ENCODE results near the gene TSPOAP1. TPM values are rescaled to one million over a fixed set of nuclear protein-coding genes. Genes with fewer than 3 reads are reported as not detected.

Gene TSPOAP1
- total and polyA plus RNA-seq, 2 of the 4 experiments (the other 2 are of a cell fraction) = 0.90 to 1.6 TPM

- no peak for TF ChIP-seq CEBPB (IDR thresholded peaks at IDR 0.05; ENCODE audit: low read depth, low read length)
- TF ChIP-seq NFE2L2 (IDR thresholded peaks at IDR 0.05; ENCODE audit: low read depth, low read length) = no peak
- TF ChIP-seq USF2 (IDR thresholded peaks at IDR 0.05; ENCODE audit: low read depth, low read length) = no peak
- no peak for TF ChIP-seq SMC3 (IDR thresholded peaks at IDR 0.05; ENCODE audit: low read depth, low read length)
Observed at GRCh38 chr17:58264407-58265103, 64.0 kb downstream of the TSPOAP1 start (continued).

GRCh38 chr17:58263773-58264172 lies 64.8 kb downstream of the TSPOAP1 start:
- BruUV-seq (replicated peaks) = no TSS peak
- Histone ChIP-seq H3K4ac (ENCODE audit: low read depth, low read length) (no peak overlapping the region), H2BK5ac (ENCODE audit: low read depth, low read length, poor library complexity, severe bottlenecking) (no peak overlapping the region), H4K8ac (ENCODE audit: low read depth in 2 of 2, low read length in 2 of 2) (no peak overlapping the region), H4K20me1 (ENCODE audit: insufficient read depth, low read length) (no peaks in the 10 kb centered on the region), H3K27ac (ENCODE audit: insufficient read depth, low read length) (no peak overlapping the region), H3K9ac (ENCODE audit: low read depth, low read length) (no peak overlapping the region), H2BK15ac (ENCODE audit: low read depth, low read length) (no peak overlapping the region), H2BK120ac (ENCODE audit: low read depth, low read length) (no peak overlapping the region), H3K18ac (ENCODE audit: low read depth, low read length) (no peak overlapping the region), H2AFZ (replicated peaks; ENCODE audit: low read length, poor library complexity) (no peak overlapping the region), H3K4me3 (ENCODE audit: insufficient read depth, low read depth, low read length) (no peak overlapping the region), H3K9me1 (ENCODE audit: insufficient read depth, low read length) (no peaks in the 10 kb centered on the region), H4K91ac (ENCODE audit: insufficient read depth, low read depth, low read length) (no peak overlapping the region), H3K79me1 (ENCODE audit: low read depth in 1 of 2, low read length in 2 of 2) (no peaks in the 10 kb centered on the region), H3K27me3 (ENCODE audit: control insufficient read depth, insufficient read depth, low read length) (peaks cover 4% of the 10 kb centered on the region), H3K4me2 (ENCODE audit: low read depth, low read length) (no peak overlapping the region), H3K9me3 (ENCODE audit: control insufficient read depth, insufficient read depth, low read length) (no peaks in the 10 kb centered on the region), H3K23ac (ENCODE audit: low read depth, low read length) (no peak overlapping the region), H2AK5ac (ENCODE audit: low read depth, low read length) (no peak overlapping the region), H3K56ac (ENCODE audit: extremely low read depth, insufficient read depth, low read length) (no peak overlapping the region), H4K5ac (ENCODE audit: low read depth, low read length) (no peak overlapping the region), H3K14ac (replicated peaks; ENCODE audit: low read depth, low read length) (no peak overlapping the region), H3K4me1 (ENCODE audit: control insufficient read depth, insufficient read depth, low read length) (no peaks in the 10 kb centered on the region), H2BK20ac (ENCODE audit: low read depth, low read length) (no peak overlapping the region), H3K36me3 (ENCODE audit: control insufficient read depth, insufficient read depth, low read length) (no peaks in the 10 kb centered on the region), H2AK9ac (replicated peaks; ENCODE audit: low read depth, low read length, poor library complexity) (no peak overlapping the region)
- intact Hi-C loops (cut with micrococcal nuclease) (no loop called here), dilution Hi-C loops (cut with HindIII; ENCODE audit: low sequenced_read_pairs, unreplicated experiment) (no loop called here), in situ Hi-C loops (cut with MboI; ENCODE audit: low sequenced_read_pairs) (no loop called here)
- ATAC-seq (ENCODE audit: low read depth) = no peak
- ChIA-PET CTCF (interaction anchor here (1.0 kb wide), 1 partner anchor 14 kb away, joined by 3 read pairs; no protein-coding TSS in a partner anchor), POLR2A (ENCODE audit: unreplicated experiment) (no interaction called here)
- DNase-seq = no peak
- no CpG with 5 or more reads among the region's 1 CpG for WGBS, 2 experiments (ENCODE audit: extremely low coverage in 2 of 2, insufficient read length in 1 of 2)
- TF ChIP-seq CTCF (conservative IDR thresholded peaks at IDR 0.05; ENCODE audit: low read depth, low read length) (no peak), BHLHE40 (IDR thresholded peaks at IDR 0.05; ENCODE audit: low read depth, low read length) (no peak), POLR2A (IDR thresholded peaks at IDR 0.05; ENCODE audit: low read depth, low read length) (no peak), MAFK (IDR thresholded peaks at IDR 0.05; ENCODE audit: low read depth, low read length) (no peak), RFX5 (IDR thresholded peaks at IDR 0.05; ENCODE audit: low read depth, low read length) (no peak), CEBPB (IDR thresholded peaks at IDR 0.05; ENCODE audit: low read depth, low read length) (no peak), RCOR1 (IDR thresholded peaks at IDR 0.05; ENCODE audit: insufficient replicate concordance, low read length) (no peak), MAZ (IDR thresholded peaks at IDR 0.05; ENCODE audit: borderline replicate concordance, low read depth, low read length) (no peak), ELK1 (IDR thresholded peaks at IDR 0.05; ENCODE audit: borderline replicate concordance, low read depth, low read length) (no peak), SMC3 (IDR thresholded peaks at IDR 0.05; ENCODE audit: low read depth, low read length) (no peak), RAD21 (IDR thresholded peaks at IDR 0.05; ENCODE audit: low read length) (no peak), NFE2L2 (IDR thresholded peaks at IDR 0.05; ENCODE audit: low read depth, low read length) (no peak)

Data from IMR-90 (cell line).